NCI-H748 treated with DMSO at 0.1 percent for 48 hours (cell line): ENCODE measurements around the gene CYP4B1.
"Not testable (repeated sequence)": the region's sequence is repeated elsewhere in the genome, so short reads cannot be mapped to it uniquely, and the experiment has no call there.

Experiments used
- DNase-seq: peaks from one replicate; lab custom pipeline; 2025; lab: John Stamatoyannopoulos, UW

CYP4B1 gene

DNA sequence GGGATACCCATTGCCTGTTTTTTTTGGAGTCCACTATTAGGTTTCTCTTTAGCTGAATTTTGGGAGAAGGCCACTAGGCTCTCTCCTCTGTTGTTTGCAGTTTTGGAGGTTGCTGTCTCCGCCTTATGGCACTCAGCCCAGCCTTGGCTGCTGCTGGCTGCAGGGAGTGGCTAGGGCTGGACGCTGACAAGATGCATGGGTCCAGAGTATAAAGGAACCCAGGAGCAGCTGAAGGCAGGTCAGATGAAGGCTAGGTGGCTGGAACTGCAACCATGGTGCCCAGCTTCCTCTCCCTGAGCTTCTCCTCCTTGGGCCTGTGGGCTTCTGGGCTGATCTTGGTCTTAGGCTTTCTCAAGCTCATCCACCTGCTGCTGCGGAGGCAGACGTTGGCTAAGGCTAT, at the start of gene CYP4B1:
Gene CYP4B1 (plus strand): TSS at position 237 of the 400 bp plus-strand sequence. CDS start 36 bp downstream, at position 273.
- no peak for DNase-seq

DNA sequence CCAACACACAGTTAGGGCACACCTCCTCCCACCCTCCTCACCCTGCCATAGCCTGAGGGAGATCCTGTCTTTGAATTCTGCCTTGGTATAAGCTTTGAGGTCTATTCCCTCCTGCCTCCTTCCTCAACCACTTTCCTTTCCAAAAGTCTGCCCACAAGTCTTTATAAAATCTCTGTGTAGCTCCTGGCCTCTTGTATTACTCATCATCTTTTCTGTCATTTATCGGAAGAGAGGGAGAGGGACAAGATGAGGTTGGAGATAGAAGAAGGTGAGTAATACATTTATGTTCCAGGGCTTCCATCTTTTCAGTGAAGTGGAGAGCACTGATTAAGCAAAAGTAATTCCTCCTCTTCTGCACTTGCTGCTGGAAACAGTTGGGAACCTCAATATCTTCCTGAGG, 49.4 kb upstream of the CYP4B1 start:
- no peak for DNase-seq

DNA sequence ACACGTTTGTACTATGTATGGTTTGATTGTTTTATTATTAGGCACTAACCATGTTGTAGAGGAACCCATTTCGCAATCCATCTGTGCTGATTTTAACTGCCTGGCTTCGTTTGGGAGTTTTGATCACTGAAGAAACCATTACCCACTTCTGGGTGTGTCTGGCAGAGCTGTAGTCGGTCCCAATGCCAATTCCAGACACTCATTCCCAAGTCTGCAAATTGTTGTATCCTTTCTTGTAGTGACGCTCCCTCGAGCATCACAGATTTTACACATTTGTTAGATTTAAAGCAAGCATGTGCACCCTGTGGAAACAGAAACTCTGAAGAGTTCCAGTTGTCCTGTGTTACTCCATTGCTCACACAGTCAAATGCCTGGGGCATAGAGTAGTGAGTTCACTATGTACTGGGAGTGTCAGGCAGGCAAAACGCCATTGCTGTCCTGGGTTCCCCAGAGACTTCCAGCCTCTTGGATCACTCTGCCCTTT, 48.9 kb upstream of the CYP4B1 start:
- DNase-seq: no peak

DNA sequence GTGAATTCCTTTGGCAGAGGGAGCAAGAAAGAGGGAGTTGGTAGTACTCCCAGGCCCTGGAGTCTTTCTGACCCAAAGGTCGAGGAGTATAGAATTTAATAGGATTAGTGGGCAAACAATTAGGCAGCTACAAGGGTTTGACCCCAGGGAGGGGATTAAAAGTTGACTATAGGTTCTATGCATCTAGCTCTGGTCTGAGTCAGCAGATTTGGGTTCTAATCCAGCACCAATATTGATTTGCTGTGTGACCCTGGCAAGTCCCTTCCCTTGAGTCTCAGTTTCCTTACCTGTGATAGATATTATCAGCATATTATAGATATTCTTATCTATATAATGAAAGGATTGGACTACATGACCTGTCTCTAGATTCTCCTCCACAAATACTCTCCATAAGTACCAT, 44.9 kb upstream of the CYP4B1 start:
- no peak for DNase-seq

DNA sequence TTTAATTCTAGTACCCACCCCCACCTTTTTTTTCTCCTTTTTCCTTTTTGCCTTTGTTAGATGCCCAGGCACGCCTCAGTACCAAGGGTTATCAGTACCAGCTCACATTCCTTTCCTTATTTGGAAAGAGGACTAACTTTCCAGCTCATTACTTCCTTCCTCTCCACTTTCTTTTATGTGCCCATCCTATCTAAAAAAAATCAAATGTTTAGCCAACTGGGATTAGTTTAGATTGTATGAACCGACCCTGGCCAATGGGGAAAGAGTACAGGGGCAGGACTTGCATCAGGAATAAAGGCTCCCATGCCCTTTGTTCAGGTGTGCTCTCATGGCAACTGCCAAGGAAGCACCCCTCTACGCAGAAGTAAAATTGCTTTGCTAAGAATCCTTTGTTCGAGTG, 44.1 kb upstream of the CYP4B1 start:
- DNase-seq: not testable (repeated sequence)

DNA sequence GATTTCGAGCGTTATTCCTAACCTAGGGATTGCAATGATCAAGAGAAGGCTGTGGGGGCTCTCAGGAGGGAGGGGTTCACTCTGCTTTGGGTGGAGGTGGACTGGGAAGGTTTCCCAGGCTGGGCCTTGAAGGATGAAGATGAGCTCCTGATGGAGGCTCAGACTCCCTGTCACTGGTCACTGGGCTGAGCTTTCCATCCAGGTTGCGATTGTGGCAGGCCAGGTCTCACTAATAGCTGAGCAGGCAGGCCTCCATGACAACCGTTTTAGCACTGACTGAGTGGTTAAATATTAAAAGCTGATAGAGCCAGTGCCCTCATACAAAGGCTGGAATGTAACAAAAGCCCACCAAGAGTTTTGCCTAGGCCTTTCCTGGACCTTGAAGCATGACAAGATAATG, 43.7 kb upstream of the CYP4B1 start:
- no peak for DNase-seq

DNA sequence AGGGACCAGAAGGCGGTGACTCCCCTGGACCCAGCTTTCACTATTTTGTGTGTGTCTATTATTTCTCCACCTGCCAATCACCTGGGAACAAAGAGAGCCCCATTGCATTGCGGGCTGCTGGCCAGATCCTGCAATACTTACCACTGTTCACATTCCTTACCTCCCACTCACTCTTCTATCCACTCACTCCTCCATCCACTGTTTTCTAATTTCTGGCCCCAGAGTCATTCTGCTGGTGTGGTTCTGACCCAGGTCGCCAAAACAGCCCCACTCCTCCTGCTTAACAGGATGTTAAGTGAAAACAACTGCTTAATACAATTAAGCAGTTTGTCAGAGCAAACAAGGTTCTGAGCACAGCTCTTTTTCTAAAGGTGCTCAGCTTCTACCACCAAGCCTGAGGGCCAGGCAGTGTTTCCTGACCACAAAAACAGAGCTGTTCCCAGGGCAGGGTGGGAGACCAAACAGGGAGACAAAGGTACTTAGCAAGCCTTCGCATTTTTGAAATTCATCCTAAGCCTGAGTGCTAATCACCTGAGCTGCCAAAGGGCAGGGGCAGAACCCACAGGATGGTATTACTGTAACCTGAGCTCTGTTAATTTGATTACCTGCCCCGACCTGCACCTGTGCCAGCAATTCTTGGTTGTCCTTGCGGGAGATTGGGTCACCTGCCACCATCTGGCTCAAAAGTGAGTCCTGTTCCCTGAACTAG, 41.4 kb upstream of the CYP4B1 start:
- DNase-seq: peak; percentile 59

DNA sequence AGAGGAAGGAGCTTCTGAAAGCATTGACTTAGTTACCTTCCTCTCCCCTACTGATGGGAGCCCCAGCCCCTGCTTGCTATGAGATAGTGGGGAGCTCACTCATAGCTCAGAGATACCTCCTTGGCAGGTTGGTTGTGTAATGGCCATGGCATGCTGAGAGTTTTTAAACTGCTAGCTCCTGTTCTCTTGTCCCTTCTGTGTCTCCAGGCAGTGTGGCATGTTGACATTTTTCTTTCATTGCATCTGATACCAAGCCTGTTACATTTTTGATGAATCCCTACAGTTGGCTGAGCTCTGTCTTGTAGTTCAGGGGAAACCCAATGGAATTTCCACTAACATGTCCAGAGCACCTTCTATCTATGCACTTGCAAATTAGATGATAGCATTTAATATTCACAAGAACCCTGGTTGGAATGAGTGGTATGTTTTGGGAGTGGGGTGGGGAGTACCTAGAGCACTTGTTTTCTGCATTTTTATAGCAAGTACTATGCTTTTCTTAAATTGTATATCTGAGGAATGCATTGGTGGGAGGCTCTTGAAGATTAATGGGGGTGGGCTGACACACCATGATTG, 40.8 kb upstream of the CYP4B1 start:
- no peak for DNase-seq

DNA sequence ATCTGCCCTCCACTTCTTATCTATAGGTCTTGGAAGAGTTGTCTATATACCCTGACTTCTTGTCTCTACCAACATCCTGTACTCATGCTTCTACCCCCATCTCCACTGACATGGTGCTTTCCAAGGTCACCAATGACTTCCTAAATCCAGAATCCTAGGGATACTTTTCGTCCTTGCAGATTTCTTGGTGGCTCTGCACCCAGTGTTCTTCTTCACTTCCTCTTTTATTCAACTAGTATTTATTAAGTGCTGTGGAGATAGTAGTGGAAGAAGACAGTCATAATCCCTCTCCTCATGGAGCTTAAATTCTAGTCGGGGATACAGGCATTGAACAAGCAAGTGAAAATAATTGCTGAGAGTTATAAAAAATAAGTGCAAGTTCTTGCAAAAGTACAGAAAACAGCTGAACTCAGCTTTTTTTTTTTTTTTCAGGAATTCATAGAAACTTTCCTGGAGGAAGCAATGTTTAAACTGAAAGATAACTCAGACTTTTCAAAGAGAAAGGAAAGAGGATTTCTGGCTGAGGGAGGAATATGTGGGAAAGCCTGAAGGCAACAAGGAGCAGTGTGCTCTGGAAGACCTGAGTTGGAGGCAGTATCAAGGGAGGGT, 38.2 kb upstream of the CYP4B1 start:
- DNase-seq: no peak

DNA sequence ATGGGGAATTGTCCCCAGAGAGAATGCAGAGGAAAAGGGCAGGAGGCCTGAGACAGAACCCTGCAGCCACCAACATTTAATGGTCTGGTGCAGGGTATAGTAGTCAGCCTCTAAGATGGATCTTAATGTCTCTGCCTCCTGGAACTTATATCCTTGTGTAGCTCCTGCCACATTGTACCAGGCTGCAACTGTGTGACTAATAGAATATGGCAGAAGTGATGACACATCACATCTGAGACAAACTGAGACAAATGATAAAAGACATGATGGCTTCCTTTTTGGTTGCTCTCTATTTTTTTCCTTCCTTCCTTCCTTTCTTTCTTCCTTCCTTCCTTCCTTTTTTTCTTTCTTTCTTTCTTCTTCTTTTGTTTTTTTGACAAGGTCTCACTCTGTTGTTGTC, 37.1 kb upstream of the CYP4B1 start:
- no peak for DNase-seq

DNA sequence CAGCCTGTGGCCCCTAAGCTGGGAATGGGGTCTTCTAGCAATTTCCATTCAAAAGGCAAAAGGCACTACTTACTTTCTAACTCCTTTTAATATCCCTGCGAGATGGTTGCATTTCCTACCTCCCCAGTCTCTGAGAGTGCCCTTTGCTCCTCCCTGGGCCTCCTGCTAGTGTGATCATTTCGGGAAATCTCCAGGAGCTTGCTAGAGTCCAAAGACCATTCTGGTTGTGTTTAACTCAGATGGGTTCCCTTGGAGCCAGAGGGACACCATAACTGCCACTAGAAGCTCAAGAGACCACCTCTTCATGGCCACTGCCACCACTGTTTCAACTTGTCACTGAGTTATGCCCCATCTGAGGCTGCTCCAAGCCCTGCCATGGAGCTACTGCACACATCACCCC, 34.4 kb upstream of the CYP4B1 start:
- no peak for DNase-seq

DNA sequence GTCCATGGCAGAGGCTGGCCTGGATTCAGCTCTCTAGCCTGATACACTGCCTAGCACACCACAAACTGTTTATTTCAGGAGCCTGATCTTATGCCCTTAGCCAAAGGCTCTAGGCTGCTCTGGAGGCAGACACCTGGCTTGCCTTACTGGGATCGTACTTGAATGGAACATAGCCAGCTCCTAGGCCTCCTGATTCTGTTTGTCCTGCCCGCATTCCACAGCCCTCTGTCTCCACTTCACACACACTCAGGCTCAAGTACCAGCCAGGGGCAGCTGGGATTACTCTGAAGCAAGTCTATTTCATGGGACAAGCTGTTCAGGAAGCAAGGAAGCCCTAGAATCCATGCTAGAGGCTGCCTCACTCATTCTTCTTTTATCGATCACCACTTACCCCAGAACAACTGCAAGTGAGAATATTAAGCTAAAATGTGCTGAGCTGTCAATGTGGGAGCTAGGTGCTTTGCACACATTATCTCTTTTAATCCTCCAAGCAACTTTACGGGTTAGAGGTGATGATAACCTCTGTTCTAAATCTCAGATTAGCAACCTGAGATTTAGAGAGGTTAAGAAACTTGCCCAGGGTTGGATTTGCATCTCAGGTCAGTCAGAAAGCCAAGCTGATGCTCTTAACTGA, 31.1 kb upstream of the CYP4B1 start:
- no peak for DNase-seq

DNA sequence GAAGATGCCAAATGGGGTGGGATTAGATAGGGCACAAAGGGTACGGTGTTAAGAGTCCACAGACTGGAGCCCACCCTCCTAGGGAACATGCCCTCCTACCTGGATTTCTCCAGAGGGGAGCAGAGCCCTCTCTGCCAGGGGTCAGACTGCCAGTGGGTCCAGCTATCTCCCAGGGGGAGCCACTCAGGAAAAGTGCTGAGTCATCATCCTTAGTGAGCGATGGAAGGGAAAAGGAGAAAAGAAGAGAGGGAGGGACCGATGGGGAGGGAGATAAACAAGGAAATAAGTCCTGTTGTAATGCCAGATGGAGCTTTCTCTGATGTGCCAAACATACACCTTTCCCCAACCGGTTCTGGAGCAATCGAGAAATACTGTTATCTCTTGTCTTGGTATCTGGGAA, 30.4 kb upstream of the CYP4B1 start:
- no peak for DNase-seq

DNA sequence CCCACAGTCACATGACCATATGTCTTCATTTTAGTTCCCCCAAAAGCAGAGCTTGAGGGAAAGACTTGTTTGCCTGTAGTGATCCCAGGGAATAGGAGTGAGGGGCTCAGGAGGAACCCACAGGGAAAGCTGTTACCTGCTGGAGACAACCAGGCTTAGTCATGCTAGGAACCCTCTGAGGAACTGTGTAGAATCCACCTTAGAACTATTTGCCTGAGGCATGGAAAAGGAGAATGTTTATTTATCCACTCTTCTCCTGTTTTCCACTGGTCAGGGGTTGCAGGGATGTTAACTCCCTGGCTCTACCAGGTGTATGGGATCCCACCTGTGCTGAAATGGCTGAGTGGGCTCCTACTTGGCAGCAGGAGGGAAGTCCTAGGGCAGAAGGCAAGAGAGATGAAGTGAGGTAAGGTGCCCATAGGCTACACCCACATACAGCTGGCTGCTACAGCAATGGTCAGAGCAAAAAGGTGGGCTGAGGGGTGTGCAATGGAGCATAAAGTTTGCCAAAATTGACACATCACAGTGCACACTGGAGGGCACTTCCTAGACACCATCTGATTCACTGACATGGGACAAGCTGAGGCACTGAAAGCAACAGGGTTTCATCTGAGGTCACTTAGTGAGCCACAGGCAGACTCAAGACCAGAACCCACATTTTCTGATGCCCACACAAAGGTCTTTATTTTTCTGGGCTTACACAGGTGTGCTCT, 29.7 kb upstream of the CYP4B1 start:
- DNase-seq: no peak

DNA sequence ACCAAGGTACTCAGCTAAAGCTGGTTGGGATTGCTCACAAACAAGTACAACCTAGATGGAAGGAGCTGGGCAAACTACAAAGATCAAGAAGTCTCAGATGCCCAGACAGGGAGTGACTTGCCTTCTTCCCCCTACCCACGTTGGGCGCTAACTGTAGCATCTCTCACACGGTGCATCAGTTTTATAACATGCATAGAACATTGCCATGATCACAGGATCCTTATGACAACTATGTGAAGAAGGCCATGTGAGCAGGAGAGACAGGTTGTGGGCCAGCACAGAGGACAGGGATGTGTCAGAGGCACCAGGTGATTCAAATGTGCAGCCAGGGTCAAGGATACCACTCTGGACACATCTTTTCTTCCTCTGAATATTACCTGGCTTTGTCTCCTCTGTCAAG, 28.3 kb upstream of the CYP4B1 start:
- DNase-seq: no peak

DNA sequence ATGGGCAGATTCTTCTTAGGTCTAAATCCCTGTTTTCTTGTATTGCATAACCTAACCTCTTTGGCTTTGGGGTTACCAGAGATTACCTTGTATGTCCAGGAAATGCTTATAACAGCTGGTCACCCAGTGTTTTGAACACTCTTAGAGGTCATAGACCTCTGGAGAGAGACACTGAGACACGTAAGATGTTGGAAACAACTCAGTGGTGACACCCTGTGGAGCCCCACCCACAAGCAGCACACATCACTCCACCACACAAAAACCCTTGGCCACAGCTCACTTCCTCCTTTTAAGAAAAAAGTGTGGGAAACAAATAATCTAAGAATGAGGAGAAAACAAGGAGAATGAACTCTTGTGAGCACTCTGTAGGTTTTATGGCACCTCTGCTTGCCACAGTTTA, 26.3 kb upstream of the CYP4B1 start:
- no peak for DNase-seq

DNA sequence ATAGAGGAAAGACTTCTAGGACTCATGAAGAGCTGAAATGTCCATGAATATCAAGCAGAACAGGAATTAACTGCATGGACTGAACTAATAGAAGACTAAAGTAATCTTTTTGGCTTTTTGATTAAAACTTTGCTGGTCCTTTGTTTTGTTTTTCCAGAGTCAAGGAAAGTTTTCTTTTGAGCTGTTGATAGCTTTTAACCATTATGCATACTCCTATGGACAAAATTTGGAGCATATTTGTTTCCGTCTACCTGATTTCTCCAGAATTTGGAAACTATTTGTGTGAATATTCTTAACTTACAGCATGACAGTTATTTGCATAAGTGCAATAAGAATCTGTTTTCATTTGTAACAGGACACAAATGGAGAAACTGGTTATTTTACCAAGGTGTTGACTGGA, 24.5 kb upstream of the CYP4B1 start:
- no peak for DNase-seq

DNA sequence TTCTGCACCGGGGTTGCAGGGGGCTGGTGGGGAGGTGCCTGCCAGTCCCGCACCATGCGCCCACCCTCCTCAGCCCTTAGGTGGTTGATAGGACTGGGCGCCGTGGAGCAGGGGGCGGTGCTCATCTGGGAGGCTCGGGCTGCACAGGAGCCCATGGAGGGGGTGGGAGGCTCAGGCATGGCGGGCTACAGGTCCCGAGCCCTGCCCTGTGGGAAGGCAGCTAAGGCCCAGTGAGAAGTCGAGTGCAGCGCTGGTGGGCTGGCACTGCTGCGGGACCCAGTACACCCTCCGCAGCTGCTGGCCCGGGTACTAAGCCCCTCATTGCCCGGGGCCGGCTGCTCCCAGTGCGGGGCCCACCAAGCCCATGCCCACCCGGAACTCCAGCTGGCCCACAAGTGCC, 20.4 kb upstream of the CYP4B1 start:
- DNase-seq: not testable (repeated sequence)

DNA sequence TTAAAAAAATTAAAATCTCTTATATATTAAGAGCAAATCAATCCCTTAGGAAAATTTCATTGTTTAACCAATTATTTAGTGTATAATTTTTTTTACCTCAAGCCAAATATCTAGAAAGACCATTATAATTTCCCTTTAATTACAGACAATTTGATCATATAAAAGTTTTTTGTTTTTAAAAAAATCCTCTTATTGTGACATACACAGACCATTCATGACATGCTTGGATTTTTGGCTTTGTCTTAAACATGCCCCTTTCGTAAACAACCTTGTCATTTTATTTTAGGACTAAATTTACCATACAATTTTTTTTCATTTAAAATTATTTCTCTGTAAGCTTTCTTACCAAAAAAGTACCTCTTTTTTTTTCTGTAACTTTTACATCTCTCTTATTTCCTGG, 14.2 kb upstream of the CYP4B1 start:
- no peak for DNase-seq

DNA sequence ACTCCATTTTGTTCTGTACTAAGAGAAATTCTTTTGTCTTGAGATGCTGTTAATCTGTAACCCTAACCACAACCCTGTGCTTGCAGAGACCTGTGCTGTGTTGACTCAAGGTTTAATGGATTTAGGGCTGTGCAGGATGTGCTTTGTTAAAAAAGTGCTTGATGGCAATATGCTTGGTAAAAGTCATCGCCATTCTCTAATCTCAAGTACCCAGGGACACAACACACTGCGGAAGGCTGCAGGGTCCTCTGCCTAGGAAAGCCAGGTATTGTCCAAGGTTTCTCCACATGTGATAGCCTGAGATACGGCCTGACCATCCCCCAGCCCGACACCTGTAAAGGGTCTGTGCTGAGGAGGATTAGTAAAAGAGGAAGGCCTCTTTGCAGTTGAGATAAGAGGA, 10.2 kb upstream of the CYP4B1 start:
- DNase-seq: not testable (repeated sequence)

DNA sequence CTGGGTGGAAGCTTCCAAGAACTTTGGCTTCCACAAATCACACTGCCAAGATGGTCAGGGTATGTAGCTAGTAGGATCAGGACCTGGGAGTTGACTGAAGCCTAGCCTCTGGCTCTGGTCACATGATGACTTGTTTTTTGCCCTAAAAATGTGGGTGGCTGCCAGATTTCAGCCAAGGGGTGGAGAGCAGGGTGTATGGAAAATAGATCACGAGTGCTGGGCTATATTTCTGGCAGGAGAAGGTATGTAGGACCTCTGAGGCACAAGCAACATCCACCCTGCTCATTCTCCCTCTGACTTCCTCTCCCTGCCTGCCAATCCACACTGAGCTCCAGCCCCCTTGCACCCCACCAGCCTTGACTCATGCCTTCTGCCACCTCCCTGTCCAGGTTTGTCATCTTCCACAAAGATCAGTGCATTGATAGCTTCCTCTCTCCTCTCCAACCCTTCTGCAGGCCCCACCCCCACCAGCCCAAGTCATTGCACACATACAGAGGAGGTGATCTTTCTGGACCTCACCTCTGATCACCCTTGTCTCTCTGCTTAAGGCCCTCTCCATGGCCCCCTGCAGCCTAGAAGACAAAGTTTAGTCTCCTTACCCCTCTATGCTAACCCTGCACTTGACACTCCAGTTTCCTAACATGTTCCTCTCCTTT, 8.3 kb upstream of the CYP4B1 start:
- DNase-seq: no peak

DNA sequence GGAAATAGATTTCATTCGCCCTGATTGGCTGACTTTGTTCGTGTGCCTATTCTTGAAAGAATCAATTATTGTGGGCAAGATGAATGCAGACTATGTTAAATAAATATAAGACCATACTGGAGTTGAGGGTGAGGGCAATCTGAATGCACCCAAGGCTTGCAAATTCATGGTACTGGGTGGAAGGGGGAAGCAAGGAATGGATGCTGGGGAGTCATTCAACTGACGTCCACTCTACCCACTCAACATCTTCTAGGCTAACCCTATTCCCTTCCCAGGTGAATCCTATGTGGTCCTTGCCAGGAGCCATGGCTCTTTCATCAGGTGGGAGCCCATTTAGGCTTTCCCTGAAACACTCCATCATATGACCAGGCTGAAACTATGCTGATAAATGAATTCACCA, 5.7 kb upstream of the CYP4B1 start:
- no peak for DNase-seq
